Epithelial cell of prostate (primary cell): Measurements from ENCODE around the gene FAM170A.

Source experiments
- DNase-seq: peaks from one replicate; pipeline ENCODE4 v3.0.0-alpha.2; 2011; ENCODE audit warnings: low read depth, low spot score
- H3K27ac ChIP-seq: fragments of 450-650 bp; 2 replicates; pipeline ENCODE4 v1.5.1; 2017; ENCODE audit warnings: mild to moderate bottlenecking

FAM170A gene, protein sequence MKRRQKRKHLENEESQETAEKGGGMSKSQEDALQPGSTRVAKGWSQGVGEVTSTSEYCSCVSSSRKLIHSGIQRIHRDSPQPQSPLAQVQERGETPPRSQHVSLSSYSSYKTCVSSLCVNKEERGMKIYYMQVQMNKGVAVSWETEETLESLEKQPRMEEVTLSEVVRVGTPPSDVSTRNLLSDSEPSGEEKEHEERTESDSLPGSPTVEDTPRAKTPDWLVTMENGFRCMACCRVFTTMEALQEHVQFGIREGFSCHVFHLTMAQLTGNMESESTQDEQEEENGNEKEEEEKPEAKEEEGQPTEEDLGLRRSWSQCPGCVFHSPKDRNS

DNA sequence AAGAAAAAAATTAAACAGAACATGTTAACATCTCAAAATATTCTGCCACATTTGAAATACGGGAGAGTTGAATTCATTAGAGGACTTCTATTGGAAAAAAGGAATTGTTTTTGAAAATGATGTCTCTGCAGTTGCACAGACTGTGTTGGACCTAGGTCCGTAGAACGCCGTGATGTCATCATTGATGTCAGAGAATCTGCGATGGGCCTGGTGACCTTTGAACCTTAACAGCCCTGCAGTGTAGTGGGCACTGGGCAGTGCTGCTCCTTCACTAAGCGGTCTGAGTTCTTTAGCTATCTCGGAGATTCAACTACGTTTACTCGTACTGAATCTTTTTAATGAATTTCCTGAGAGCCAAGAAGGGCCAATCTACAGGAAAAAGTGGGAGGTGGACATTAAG lies at the start of gene FAM170A:
Gene FAM170A (plus strand): TSS at position 220 of the 400 bp plus-strand sequence. CDS start 211 bp downstream, outside the sequence.
- DNase-seq, result no peak

DNA sequence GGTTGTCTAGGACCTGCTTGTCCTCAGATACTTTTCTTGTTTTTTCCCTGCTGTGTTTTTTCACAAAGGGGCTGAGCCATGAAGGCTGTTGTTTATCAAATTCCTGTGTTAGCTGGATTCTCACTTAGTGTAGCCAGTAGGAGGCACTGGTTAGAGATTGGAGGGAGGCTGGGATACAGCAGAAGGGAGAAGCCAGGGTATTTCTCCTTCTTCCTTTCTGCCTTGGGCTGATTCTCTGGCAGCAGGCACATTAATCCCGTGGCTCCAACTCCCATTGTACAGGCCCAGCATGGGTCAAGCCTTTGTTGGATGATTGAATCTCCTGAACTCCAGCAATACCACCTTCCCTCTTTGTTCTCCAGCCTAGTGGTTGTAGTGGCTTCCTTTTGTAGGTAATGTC lies 46.4 kb upstream of the FAM170A start:
- no peak overlapping the region for H3K27ac ChIP-seq
- DNase-seq, result no peak

More for the DNA sequence above, at the start of gene FAM170A:
- no peak within 1 kb of the TSS for H3K27ac ChIP-seq

DNA sequence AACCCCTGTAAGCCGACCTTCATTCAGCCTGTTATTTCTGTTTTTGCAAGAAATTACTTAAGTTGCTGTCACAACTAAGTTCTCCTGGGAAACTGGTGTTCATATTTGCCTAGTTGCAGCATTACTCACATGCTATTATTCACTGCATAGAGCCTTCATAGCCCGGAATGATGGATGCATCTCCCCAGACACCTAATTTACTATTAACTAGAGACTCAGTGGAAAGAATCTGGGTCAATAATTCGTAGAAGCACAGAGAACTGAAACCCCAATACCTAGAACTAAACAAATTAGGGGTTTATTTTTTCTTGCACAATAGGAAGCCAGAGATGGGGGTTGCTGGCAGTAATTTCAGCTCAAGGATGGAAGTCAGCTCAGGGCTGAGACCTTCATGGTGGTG lies 45.7 kb upstream of the FAM170A start:
- DNase-seq, result no peak
- no peak overlapping the region for H3K27ac ChIP-seq

DNA sequence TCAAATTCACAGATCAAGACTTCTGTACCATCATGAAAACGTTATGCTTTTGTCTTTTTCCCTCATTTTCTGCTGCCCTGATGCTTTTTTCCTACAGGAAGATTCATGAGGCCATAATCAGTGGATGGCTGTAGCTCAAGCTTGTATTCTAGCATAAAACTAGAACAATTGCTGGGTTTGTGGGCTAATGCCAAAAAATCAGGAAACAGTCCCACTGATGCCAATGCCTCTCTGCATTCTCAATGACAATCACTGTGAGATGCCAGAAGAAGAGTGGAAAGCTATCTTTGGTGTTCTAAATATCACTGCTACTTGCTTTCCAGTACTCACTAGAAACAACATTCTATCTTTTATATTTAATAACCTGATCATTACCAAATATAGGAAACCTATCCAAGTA lies 33.3 kb upstream of the FAM170A start:
- H3K27ac ChIP-seq, result no peak overlapping the region
- no peak for DNase-seq

DNA sequence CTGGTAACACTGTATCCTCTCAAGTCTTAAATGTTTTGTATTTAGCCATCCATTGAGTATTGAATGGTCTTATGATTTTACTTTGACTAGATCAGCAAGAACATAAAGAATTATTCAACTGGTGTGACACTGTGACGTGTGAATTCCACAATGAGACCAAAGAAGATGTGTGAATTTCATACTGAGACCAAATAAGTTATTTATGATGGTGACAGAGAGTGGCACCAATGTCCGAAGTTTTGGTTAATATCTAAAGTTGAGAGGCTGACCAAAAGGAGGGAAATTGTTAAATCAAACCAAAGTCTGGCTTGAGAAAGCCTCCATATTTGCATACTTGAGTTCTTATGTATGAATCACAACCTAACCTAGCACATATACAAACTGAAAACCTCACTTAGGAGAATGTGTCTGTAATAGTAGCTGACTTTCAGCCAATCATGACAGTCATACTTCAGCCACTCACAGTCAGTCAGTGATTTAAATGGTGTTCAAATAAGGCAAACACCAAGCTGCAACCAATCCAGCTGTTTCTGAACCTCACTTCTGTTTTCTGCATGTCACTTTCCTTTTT lies 31.5 kb upstream of the FAM170A start:
- no peak overlapping the region for H3K27ac ChIP-seq
- no peak for DNase-seq

DNA sequence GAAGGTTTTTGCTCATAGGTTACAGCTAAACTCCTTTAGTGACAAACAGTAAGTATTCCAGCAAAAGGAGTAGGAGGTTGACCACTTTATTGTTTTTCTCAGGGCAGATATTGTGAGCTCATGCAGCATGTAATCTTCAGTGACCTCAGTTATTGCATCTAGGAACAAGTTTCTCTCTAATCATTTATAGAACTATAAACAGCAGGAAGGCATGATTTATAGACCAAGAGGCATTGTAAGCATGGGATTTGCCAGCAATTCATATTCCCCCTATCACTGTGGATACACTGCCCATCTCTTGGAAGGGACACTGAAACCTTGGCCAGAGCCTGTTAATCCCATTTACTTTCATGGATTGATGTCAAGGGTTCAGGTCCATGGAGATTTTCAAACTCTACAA lies 15.4 kb upstream of the FAM170A start:
- DNase-seq, result no peak
- H3K27ac ChIP-seq, result no peak overlapping the region

DNA sequence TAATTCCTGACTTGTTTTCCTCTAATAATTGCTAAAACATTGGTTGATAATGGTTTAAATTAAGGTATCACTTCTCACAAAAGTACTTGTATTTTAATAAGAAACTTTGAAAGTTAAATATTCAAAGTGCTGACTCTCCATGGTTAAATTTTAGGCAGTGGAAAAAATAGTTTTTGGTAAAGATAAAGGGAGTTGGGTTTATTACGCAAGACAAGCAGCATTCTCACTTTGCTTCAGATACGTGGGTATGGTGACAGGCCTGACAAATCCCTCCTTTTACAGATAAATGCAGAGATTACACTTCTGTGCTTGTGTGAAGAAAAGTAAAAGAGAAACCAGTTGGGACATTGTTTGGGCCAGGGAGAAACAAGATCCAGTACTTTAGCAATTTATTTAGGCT lies 14.5 kb upstream of the FAM170A start:
- H3K27ac ChIP-seq, result no peak overlapping the region
- no peak for DNase-seq

DNA sequence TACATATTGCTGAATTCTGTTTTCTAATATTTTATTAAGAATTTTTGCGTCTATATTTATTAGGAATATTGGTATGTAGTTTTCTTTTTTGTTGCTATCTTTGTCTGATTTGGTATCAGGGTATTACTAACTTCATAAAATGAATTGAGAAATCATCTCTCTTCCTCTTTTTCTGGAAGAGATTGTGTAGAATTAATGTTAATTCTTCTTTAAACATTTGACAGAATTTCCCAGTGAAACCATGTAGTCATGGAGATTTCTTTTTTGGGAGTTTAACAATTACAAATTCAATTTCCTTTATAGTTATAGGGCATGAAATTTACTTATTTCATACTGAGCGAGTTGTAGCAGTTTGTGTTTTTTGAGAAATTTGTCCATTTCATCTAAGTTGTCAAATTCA lies 3.3 kb upstream of the FAM170A start:
- no peak for DNase-seq
- no peak overlapping the region for H3K27ac ChIP-seq

DNA sequence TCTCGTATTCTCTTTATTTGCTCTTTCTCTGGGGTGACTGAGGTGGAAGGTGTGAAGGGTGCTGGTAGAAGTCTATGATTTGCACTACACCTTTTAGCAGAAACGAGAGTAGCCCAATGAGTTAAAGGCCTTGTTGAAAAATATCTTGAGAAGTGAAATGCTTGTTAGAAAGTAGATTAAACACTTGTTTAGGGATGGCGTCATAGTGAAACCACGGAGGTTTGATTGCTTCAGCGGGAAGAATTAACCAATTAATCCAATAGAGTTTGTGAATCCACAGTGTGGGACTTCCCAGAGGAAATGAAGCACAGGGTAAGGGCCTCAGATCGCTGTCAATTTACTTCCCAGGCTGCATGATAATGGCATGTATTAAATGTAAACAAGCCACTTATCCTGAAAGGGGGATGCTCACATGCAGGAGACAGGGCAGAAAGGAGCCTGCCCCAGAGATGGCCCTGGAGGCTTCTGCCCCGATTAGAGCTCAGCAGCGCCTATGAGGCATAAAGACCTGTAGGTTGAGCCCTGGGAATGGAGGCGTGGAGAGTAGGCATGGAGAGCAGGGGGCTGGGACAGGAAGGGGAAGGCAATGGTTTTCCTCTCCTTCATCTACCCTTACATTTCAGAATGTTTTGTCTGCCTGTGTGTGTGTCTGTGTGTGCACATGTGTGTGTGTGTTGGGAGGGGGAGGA lies 1.5 kb downstream of the FAM170A start:
- H3K27ac ChIP-seq, result no peak overlapping the region
- DNase-seq, result no peak

DNA sequence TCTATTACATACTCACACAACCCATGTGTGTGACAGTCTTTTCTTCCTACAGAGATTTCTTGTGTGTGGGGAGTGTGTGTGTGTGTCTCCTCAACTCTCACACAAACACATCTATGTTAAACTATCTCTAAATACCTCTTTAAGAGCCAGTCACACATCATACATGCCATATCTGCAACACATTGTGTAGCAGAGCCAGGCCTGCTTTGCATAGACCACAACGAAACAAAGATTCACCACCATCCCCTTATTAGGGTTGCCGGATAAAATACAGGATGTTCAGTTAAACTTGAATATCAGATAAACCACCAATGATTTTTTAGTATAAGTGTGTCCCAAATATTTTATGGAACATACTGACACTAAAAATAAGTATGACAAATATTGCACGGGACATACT lies 2.3 kb downstream of the FAM170A start:
- no peak overlapping the region for H3K27ac ChIP-seq
- no peak for DNase-seq

DNA sequence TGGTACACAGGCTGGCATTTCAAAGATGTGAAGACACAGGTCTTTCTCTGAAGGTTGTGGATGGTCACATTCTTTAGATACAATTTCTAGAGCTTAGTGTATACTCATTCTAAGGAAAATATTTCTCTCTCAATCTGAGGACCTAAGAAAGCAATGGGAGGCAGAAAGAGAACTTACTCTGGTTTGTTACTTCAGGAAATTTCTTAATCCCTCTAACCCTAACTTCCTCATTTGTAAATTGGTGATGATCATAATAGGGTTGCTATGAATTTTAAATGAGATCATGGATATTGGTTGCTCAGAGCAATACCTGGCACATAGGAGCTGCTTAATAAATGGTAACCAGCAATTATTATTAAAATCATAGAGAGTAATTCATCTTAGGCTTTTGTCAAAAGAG lies 22.1 kb downstream of the FAM170A start:
- no peak for DNase-seq
- no peak overlapping the region for H3K27ac ChIP-seq

DNA sequence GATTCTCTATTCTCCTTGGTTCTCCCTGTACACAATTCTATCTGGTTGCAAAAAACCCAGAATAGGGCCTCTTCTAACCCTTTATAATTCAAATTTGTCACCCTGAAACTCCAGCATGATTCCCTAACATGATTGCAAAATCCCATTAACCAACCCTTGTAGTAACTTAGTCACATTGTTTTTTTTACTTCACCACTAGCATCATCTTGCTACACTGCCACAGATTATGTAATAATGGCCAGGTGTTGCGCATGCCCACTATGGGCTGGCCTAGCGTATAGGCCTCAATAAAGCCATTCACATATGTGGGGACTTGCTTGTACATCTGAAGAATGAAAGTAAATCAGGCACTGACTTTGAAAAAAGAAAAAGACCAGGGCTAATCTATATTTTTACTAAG lies 25.7 kb downstream of the FAM170A start:
- peak; percentile 60 for DNase-seq
- H3K27ac ChIP-seq, result no peak overlapping the region

DNA sequence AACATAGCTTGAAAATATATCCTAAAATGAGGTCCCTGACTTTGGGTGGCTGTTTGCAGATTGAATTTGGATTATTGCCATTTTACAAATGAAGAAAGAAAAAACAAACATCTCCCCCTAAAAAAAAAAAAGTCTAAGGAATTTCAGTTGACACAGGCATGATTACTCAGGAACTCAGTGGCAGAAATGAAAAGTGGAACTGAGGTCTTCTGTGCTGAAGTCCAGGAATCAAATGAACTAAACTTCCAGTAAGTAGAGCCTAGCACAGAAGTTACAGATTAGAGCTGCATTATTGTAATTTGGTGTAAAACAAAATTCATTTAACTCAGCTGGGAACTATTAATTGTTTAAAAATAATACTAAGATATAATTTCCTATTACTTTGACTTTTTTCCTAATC lies 26.7 kb downstream of the FAM170A start:
- no peak for DNase-seq
- H3K27ac ChIP-seq, result no peak overlapping the region

DNA sequence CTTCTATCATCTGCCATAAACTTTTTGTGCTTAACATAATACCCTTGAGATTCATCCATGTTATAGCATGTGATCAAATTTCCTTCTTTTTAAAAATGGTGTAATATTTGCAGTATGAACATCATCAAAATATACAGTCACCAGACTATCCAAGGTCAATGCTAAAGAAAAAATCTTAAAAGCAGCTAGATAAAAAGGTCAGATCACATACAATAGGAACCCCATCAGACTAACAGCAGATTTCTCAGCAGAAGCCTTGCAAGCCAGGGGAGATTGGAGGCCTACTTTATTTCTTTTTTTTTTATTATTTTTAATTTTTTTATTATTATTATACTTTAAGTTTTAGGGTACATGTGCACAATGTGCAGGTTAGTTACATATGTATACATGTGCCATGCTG lies 37.2 kb downstream of the FAM170A start:
- DNase-seq, result no peak
- no peak overlapping the region for H3K27ac ChIP-seq

DNA sequence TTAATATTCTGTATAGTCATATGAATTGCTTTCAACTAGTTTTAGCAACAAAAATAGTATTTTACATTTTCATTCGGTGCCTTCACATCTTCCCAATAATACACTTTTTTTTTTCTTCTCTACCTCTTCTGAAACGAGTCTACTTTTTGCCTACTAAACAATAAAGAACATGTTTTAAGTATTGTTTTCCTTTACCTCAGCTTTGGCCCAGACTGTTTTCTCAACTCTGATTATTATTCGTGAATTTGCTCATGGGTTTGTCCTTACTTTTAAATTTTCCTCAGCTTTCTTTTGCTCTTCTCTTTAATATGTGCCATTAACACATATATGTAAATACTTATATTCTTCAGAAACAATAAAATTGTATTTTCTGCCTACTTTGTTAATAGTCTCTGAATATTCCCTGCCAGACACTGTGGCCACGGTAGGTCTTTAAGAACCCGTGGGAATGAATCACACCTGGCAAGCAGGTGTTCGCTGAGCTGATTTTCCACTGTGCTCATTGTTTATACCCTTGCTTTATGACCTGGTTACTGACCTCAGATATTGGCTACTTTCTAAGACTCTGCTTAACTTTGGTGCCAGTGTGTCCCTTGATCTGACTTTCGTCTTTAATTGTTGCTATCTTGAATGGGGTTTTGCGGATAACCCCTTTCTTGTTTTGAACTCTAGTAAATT lies 49.1 kb downstream of the FAM170A start:
- no peak overlapping the region for H3K27ac ChIP-seq
- no peak for DNase-seq

DNA sequence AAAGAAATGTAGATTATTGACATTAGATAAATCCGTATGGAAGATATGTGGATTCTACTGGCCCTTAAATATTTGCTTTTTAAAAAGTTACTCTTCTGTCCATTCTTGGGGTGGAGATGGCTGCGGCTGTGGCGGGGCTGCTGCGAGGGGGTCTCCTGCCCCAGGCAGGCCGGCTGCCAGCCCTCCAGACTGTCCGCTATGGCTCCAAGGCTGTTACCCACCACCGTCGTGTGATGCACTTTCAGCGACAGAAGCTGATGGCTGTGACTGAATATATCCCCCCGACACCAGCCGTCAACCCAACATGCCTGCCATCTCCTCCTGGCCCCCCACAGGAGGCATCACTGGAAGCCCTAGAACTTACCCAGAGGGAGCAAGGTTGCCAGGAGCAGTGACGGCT lies 50.7 kb downstream of the FAM170A start:
- H3K27ac ChIP-seq, result no peak overlapping the region
- no peak for DNase-seq

DNA sequence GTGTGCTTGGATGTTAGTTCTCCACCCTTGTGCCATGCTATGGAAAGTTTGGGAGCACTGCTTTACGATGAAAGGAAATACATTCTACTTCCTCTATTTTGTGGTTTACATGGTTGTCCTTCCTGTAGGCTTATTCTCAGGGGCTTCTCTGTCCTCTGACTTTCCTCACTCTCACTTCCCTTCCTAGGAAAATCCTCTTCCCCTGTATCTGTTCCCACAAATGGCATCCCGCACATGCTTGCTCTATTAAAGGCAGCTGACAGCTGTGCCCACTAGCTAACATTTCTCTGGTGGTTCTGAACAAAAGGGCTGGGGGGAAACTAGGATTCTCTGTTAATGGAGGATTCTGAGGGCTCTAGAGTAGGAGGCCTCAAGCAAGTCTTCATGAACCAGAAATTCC lies 52.4 kb downstream of the FAM170A start:
- no peak overlapping the region for H3K27ac ChIP-seq
- no peak for DNase-seq

DNA sequence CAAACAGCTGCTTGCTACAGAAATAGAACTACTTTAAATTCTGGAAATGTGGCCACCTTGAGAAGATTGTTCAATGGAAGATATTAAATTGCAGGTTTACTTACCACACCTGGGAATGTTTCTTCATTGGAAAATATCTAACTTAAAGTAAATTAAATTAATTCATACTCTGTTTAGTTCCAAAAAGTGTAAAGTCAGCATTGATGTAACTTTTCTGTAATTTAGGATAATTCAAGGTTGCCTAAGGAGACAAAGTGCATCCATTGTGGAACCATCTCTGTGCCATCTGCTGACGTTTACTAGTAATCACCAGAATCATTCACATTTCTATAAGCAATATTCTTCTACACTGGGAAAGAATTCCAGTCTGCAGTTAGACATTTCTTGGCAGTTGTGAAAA lies 53.0 kb downstream of the FAM170A start:
- no peak overlapping the region for H3K27ac ChIP-seq
- no peak for DNase-seq
